ENCODE measurements around the gene CPXM2.

DNA sequence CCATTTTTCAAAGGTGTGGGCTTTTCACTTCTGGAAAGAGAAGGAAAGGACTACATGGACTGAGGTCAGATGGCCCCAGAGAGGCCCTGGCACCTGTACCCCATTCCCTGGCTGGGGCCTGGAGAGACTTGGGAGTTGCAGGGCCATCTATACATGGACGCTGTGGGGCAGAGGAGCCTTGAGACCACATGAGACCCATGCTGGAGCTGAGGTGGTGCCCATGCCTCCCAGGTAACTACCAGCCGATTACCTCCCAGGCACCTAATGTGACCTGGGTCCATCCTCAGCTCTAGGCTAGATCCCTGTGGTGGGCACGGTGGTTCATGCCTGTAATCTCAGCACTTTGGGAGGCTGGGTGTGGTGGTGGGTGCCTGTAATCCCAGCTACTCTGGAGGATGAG, 144.2 kb downstream of the CPXM2 start:
- TF ChIP-seq, protein P1, sequence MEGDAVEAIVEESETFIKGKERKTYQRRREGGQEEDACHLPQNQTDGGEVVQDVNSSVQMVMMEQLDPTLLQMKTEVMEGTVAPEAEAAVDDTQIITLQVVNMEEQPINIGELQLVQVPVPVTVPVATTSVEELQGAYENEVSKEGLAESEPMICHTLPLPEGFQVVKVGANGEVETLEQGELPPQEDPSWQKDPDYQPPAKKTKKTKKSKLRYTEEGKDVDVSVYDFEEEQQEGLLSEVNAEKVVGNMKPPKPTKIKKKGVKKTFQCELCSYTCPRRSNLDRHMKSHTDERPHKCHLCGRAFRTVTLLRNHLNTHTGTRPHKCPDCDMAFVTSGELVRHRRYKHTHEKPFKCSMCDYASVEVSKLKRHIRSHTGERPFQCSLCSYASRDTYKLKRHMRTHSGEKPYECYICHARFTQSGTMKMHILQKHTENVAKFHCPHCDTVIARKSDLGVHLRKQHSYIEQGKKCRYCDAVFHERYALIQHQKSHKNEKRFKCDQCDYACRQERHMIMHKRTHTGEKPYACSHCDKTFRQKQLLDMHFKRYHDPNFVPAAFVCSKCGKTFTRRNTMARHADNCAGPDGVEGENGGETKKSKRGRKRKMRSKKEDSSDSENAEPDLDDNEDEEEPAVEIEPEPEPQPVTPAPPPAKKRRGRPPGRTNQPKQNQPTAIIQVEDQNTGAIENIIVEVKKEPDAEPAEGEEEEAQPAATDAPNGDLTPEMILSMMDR (IDR thresholded peaks at IDR 0.05; ENCODE audit: insufficient read depth, low read length, poor library complexity, severe bottlenecking), result no peak
- TF ChIP-seq EZH2phosphoT487 (conservative IDR thresholded peaks at IDR 0.05; ENCODE audit: low read length), result no peak

Data from SU-DHL-6 (cell line).